ENCODE measurements around the gene COL5A1. TPM values are rescaled to one million over a fixed set of nuclear protein-coding genes. Genes with fewer than 3 reads are reported as not detected.

Gene COL5A1
- total RNA-seq, 1 donor from 2014 or later: 87.7 TPM

GRCh38 chr9:134622896-134623257 lies 18.7 kb upstream of the COL5A1 start:
- Histone ChIP-seq H3K27me3 (ENCODE audit: control insufficient read depth, insufficient read depth, low read length) (peaks cover 3% of the 10 kb centered on the region), H3K4me3 (ENCODE audit: low read depth, low read length) (no peak overlapping the region), H3K36me3 (ENCODE audit: control insufficient read depth, insufficient read depth, low read length) (no peaks in the 10 kb centered on the region)
- no peak for DNase-seq (ENCODE audit: low read depth)
- TF ChIP-seq CTCF (IDR thresholded peaks at IDR 0.05; ENCODE audit: insufficient read depth, low read length, poor library complexity, severe bottlenecking): no peak

- Histone ChIP-seq H3K4me3 (ENCODE audit: low read depth, low read length) (no peak overlapping the region), H3K27me3 (ENCODE audit: control insufficient read depth, insufficient read depth, low read length) (peaks cover 3% of the 10 kb centered on the region), H3K36me3 (ENCODE audit: control insufficient read depth, insufficient read depth, low read length) (no peaks in the 10 kb centered on the region)
- no peak for DNase-seq (ENCODE audit: low read depth)
- TF ChIP-seq CTCF (IDR thresholded peaks at IDR 0.05; ENCODE audit: insufficient read depth, low read length, poor library complexity, severe bottlenecking): no peak
Measured at GRCh38 chr9:134623258-134624066, 18.1 kb upstream of the COL5A1 start.

- H3K4me3 ChIP-seq (ENCODE audit: low read depth, low read length): no peak overlapping the region
- no peaks in the 10 kb centered on the region for H3K36me3 ChIP-seq (ENCODE audit: control insufficient read depth, insufficient read depth, low read length)
- no peak for DNase-seq (ENCODE audit: low read depth)
- no peak for TF ChIP-seq CTCF (IDR thresholded peaks at IDR 0.05; ENCODE audit: insufficient read depth, low read length, poor library complexity, severe bottlenecking)
- peaks cover 3% of the 10 kb centered on the region for H3K27me3 ChIP-seq (ENCODE audit: control insufficient read depth, insufficient read depth, low read length)
Measured at GRCh38 chr9:134624137-134624591, 17.4 kb upstream of the COL5A1 start.

- Histone ChIP-seq H3K4me3 (ENCODE audit: low read depth, low read length) (no peak overlapping the region), H3K36me3 (ENCODE audit: control insufficient read depth, insufficient read depth, low read length) (no peaks in the 10 kb centered on the region), H3K27me3 (ENCODE audit: control insufficient read depth, insufficient read depth, low read length) (peaks cover under 1% of the 10 kb centered on the region)
- no peak for TF ChIP-seq CTCF (IDR thresholded peaks at IDR 0.05; ENCODE audit: insufficient read depth, low read length, poor library complexity, severe bottlenecking)
- DNase-seq (ENCODE audit: low read depth): peak; percentile 41
Measured at GRCh38 chr9:134624621-134625181, 16.9 kb upstream of the COL5A1 start.

- no peak for TF ChIP-seq CTCF (IDR thresholded peaks at IDR 0.05; ENCODE audit: insufficient read depth, low read length, poor library complexity, severe bottlenecking)
- Histone ChIP-seq H3K4me3 (ENCODE audit: low read depth, low read length) (no peak overlapping the region), H3K27me3 (ENCODE audit: control insufficient read depth, insufficient read depth, low read length) (no peaks in the 10 kb centered on the region), H3K36me3 (ENCODE audit: control insufficient read depth, insufficient read depth, low read length) (no peaks in the 10 kb centered on the region)
- no peak for DNase-seq (ENCODE audit: low read depth)
Measured at GRCh38 chr9:134625361-134626068, 16.1 kb upstream of the COL5A1 start.

All from kidney epithelial cell (primary cell).